Fibroblast of gingiva (primary cell): ENCODE measurements around the gene CHI3L2.

Source experiments
- DNase-seq: peaks from one replicate; pipeline ENCODE4 v3.0.0-alpha.2; 2011; ENCODE audit warnings: low read depth

Gene CHI3L2

GRCh38 chr1:111221276-111221632, 6.3 kb upstream of the CHI3L2 start:
- no peak for DNase-seq

GRCh38 chr1:111221633-111222291, 5.8 kb upstream of the CHI3L2 start:
- no peak for DNase-seq

- peak; percentile 35 for DNase-seq
These were observed 5.0 kb upstream of the CHI3L2 start for GRCh38 chr1:111222308-111223125.

DNA sequence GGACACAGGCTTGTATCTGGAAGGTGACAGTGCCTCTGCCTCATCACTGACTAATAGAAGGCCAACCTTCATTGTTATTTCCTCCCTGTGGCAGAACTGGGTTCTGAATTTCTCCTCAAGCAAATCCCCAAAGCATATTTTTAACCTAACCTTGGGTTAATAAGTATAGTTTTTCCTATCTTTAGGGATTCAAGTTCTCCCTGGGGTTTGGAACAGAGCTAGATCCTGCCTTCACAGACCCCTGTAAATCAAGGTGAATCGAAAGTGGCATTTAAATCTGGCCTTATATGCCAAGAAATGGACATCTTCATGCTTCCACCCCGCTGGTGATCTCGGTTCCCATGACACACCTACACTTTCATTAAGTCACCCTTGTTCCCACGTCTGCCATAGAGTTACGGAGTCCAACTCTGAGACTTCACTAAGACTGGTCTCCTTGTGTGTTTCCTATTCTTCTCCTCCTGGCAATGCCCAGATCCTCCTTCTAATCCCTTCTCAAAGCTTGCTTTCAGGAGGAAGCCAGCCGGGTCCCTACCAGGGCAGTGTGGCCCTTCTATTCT, 4.3 kb upstream of the CHI3L2 start:
- DNase-seq, result no peak

DNA sequence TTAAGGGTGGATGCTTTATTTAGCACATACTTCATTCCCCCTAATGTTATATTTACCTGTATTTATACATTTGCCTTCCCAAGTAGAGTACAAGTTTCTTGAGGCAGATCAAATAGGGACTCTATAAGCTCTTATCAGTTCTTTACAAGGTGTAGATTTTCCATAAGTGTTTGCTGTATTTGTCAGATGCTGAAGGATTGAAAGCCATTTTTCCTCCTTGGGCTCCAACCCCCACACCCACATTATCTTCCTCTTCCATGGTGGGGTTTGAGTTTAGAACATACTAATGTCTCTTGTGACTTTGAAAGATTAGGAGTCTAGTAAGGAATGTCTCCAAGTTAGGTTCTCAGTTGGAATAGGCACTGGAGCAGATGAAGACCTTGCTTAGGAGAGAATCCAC, 2.4 kb upstream of the CHI3L2 start:
- DNase-seq, result no peak

DNA sequence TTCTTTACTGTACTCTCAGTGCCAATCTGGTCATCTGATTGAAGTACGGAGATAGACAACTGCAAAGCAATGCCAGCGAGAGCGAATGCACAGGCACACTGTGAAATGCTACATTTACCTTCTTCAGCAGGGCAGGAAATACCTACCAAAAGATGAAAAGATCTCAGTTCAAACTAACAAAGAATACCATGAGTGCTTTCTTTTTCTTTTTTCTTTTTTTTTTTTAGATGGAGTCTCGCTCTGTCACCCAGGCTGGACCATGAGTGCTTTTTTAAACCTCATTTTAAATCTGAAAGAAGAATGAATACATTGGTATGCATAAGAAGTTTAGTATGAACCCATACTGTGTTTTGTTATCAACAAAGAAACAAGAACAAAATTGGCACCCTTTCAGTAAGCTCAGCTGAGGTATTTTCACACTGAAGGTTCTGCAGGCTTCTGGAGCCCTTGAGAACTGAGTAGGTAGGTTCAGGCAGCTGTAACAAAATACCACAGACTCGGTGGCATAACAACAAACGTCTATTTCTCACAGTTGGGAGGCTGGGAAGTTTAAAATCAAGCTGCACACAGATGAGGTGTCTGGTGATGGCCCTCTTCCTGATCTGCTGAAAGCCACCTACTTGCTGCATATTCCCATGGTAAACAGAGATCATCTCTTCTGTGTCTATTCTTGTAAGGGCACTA, 1.7 kb upstream of the CHI3L2 start:
- DNase-seq, result no peak

DNA sequence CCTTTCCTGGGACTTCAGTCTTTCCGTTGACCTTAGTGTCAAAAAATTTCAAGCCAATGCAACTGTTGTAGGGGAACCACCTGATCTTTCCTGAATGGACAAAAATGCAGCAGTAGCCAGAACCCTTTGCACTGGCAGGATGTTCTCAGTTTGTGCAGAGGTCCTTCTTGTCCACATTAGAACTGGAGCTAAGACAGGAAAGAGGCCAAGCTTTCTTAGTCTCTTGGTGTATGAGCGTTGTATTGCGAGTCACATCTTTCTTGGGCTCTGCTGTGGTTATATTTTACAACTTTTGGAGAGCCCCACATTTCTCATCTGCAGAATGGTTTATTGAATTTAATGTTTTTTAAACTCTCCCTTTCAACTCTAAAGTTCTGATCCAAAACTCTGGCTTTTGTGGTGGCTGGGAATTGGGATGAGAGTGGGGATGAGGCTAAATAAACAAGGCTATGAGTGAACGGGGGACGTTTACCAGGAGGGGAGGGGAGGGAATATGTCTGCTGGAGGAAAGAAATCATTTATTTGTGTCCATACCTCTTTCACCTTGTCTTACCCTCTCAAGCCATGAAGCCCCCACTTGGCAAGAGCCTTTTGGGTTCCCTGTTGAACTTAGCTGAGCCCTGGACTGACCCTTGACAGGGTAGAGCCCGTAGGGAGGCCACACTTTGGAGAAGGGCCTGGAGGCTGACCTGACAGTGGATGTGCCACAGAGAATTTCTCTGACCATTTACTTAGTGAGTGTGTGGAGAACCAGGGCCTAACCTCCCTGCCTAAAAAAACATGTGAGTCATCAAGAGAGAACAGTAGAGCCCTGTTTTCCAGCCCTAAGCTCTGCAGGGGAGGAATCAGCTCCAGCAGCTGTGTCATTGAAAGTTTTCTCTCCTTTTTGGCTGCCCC, 586 bp downstream of the CHI3L2 start:
- peak; percentile 87 for DNase-seq

DNA sequence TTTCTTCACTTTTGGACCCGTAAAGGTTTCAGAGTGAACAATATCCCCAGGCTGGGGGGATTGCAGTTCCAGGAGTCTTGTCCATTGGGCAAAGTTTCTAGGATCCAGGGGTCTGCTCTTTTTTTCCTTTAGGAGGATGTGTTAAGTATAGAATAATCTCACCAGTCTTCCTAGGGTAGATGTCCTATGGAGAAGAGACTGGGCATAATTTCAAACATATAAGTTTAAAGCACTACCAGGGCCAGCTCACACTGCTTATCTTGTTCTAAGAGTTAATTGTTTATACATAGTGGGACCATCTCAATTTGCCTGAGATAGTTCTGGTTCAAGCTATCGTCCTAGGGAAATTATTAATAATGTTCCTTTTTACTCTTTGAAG, 1.2 kb downstream of the CHI3L2 start:
- DNase-seq, result no peak

DNA sequence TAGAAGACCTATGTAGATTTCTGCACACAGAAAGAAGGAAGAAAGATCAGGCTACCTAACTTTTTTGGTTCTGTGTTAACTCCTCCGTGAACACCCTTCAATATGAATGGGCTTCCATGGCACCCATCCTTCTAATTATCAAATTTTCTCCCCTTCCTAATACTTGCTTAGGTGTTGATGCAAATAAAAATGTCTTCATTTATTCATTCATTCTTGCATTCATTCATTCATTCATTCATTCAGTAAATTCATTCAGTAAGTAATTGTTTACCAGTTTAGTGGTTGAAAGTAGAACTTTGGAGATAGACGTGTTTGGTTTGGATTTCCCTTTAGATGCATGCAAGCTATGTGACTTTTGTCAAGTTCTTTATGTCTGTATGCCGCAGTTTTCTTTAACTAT, 4.6 kb downstream of the CHI3L2 start:
- DNase-seq, result no peak

- DNase-seq, result no peak
These were observed 6.7 kb downstream of the CHI3L2 start for GRCh38 chr1:111234258-111234657.

- DNase-seq, result peak; percentile 21
These were observed 7.4 kb downstream of the CHI3L2 start for GRCh38 chr1:111234866-111235265.

DNA sequence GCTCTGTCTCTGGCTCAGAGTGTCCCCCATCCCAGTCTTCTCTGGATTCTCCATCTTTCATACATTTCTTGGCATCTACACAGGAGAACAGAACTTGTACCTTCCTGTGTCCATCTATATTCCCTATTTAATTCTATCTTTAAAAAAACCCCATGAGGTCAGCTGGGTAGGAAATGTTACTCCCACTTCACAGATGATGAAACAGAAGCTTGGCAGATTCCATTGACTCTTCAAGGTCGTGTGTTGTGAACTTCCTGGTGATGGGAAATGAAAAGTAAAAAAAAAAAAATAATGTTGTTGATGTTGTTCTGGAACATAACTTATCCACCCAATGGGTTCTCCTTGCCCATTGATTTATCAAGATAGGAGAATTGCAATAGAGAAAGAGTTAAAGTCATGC, 8.9 kb downstream of the CHI3L2 start:
- no peak for DNase-seq

DNA sequence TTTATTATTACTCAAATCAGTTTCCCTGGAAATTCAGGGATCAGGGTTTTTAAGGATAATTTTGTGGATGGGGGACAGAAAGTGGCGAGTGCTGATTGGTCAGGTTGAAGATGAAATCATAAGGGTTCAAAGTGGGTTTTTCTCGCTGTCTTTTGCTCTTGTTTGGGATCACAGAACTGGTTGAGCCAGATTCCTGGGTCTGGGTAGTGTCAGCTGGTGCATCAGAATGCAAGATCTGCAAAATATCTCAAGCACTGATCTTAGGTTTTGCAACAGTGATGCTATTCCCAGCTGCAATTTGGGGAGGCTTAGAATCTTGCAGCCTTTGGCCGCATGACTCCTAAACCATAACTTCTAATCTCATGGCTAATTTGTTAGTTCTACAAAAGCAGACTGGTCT, 9.3 kb downstream of the CHI3L2 start:
- DNase-seq, result no peak

GRCh38 chr1:111238056-111238795, 10.7 kb downstream of the CHI3L2 start:
- DNase-seq, result no peak

DNA sequence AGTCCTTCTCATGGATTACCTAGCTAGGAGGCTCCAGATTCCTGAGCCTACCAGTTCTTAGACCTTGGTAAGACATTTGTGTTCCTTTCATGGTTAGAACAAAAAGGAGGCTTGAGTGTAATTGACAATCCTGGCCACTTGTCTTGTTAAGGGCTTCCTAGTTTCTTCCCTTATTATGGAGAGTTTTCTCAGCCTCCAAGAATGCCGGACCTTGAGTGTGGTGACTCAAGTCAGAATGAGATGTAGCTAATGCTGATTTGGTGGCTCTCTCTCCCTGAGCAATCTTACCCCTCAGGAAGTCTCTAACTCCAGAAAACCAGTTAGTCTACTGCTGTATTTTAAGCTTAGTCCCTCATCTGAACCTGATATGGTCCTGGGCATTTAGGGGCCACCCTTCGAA, 14.3 kb downstream of the CHI3L2 start:
- DNase-seq, result no peak

DNA sequence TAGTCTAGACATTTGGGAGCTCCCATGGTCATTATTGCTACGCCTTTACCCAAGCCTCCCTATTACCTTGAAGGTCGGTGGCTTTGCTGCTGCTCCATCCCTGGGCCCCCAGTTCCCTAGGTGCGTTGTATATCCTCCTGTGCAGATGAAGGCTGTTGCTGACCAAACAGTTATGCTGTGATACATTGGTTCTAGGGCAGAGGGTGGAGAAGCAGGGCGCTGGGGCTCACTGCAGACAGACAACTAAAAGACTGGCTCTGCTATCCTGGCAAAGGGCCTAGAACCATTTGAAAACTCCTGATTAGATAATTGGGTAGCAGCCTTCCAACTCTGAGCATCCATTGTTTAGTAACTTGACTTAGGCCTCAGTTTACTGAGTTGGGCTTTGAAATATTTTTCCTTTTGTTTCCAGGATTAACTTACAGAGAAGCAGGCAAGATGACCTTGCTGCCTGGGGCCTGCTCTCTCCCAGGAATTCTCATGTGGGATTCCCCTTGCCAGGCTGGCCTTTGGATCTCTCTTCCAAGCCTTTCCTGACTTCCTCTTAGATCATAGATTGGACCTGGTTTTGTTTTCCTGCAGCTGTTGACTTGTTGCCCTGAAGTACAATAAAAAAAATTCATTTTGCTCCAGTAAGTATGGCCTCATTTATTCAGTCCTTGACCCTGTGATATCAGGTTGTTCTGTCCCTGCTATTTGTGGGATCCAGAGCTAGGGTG, 15.5 kb downstream of the CHI3L2 start:
- DNase-seq, result no peak

- DNase-seq, result no peak
These were observed 19.8 kb downstream of the CHI3L2 start for GRCh38 chr1:111247125-111247838.

DNA sequence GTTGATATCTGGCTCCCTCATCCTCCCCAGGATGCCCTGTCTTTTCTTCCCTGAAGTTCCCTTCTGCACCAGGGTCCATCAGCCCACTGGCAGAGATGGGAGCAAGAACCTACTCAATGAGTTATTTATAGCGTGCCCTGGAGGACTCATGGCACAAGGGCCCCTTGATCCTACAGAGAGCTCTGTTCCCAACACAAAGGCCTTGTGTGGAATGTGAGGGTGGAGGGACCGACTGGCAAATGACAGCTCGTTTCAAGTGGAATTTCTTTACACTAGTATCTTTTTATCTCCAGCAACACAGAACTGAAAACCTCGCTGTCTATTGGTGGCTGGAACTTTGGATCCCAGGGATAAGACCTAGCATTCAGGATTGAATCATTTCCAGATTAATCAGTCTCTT, 22.4 kb downstream of the CHI3L2 start:
- no peak for DNase-seq

DNA sequence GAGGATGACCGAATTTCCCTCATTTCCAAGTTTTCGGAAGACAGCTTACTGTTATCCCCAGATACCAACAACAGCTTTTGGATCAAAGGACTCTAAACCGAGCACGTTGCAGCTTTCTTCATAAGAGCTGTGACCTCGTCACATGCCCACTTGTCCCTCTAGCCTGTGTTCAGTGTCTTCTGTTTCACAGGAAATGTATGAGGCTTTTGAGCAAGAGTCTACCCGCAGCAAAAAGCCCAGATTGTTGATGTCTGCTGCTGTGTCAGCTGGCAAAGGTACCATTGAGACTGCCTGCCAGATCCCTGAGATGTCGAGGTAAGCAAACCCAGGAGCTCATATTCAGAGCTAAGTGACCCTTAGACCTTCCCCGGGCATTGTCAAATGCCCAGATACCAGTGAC, 24.1 kb downstream of the CHI3L2 start:
- DNase-seq, result no peak

DNA sequence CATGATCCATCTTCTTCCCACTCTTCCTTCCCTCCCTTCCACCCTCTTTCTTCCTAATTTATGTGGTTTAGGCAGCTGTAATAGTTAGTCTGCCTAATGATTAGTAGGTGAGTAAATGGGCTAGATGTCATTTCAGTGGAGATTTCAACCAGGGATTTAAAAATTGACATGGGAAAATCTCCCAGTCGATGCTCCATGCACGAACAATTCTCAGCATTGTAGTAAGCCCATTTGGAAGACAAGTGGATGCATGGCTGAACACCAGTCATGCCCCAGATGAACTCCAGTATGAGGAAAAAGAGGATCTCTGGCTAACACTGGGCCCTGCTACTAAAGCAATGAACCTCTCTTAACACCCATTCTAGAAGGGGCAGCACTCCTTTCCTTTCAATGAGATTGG, 25.3 kb downstream of the CHI3L2 start:
- no peak for DNase-seq
